Mucosa of descending colon (tissue), 3 donors: Measurements from ENCODE around the gene ILDR2. TPM values are rescaled to one million over a fixed set of nuclear protein-coding genes. Genes with fewer than 3 reads are reported as not detected.

Experiments
- ATAC-seq: fragments of 200-7000 bp; cut with Tn5 transposase; one replicate; pipeline ENCODE4 v1.9.1; 2020; ENCODE audit warnings: mild to moderate bottlenecking, moderate library complexity
- DNase-seq, 3 donors: peaks; one replicate each; pipeline ENCODE4 v3.0.0-alpha.2; 2020
- H3K36me3 ChIP-seq: fragments of 200-600 bp; one replicate; pipeline ENCODE4 v1.8.0; 2021; ENCODE audit warnings: low read depth, mild to moderate bottlenecking
- H3K4me1 ChIP-seq: fragments of 200-600 bp; one replicate; pipeline ENCODE4 v1.8.0; 2021; ENCODE audit warnings: low read depth, mild to moderate bottlenecking
- H3K4me3 ChIP-seq: fragments of 200-600 bp; one replicate; pipeline ENCODE4 v1.8.0; 2021; ENCODE audit warnings: mild to moderate bottlenecking
- H3K9me3 ChIP-seq: fragments of 200-600 bp; one replicate; pipeline ENCODE4 v1.8.0; 2021; ENCODE audit warnings: mild to moderate bottlenecking
- intact Hi-C, 2 donors: fragments of 100-400 bp; cut with DNase I in 1 of 2; cut with micrococcal nuclease in 1 of 2; formaldehyde crosslinking; loops; one replicate each; pipeline versions ENCODE4 v1.11.0 to v1.11.1; 2022; cut with DNase I, micrococcal nuclease
- total RNA-seq, 3 donors: library from RNA; stranded (reverse); fragmentation: NEBNext Ultra II Directional in 2 of 3; extraction: Animal tissue kit (Norgen Biotek cat#: 25700) in 2 of 3; gene quantifications; one replicate each; pipeline versions ENCODE4 v1.2.1 to v1.2.4, GENCODE V29; 2021 to 2023
- TF ChIP-seq, protein P1 (sequence below): fragments of 200-600 bp; IDR thresholded peaks from one replicate; pipeline ENCODE4 v1.8.0; 2022; ENCODE audit warnings: antibody characterized with exemption, mild to moderate bottlenecking
- donor health status: DM: no; HTN: no; CAD: no; lungs with moderate emphysema.
- donor health status: DM: no; HTN: no; CAD: no.
- donor health status: DM: no; HTN: yes; CAD: no.

ILDR2 gene
- total RNA-seq, 3 donors from 2014 or later: 0.46 to 7.3 (median 0.52) TPM

DNA sequence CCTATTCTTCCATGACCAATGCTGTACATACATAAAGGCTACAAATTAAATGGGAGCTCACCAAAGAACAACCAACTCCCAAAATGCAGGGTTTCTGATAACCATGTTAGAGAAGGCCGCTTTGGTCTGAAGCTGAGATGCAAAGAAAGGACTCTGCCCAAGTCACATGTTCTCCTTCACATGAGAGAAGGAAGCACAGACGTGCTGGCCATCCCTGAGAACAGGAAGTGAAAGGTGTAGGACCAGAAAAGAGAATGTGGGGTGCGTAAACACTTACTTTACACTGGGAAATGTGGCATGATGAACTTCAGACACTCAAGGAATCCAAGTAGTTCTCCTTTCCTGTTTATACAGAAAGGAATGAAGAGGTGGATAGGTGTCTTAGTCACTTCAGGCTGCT lies 67.6 kb downstream of the ILDR2 start:
- TF ChIP-seq, protein P1, sequence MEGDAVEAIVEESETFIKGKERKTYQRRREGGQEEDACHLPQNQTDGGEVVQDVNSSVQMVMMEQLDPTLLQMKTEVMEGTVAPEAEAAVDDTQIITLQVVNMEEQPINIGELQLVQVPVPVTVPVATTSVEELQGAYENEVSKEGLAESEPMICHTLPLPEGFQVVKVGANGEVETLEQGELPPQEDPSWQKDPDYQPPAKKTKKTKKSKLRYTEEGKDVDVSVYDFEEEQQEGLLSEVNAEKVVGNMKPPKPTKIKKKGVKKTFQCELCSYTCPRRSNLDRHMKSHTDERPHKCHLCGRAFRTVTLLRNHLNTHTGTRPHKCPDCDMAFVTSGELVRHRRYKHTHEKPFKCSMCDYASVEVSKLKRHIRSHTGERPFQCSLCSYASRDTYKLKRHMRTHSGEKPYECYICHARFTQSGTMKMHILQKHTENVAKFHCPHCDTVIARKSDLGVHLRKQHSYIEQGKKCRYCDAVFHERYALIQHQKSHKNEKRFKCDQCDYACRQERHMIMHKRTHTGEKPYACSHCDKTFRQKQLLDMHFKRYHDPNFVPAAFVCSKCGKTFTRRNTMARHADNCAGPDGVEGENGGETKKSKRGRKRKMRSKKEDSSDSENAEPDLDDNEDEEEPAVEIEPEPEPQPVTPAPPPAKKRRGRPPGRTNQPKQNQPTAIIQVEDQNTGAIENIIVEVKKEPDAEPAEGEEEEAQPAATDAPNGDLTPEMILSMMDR: no peak
- H3K4me1 ChIP-seq: no peaks in the 10 kb centered on the region
- no peaks in the 10 kb centered on the region for H3K9me3 ChIP-seq
- no peaks in the 10 kb centered on the region for H3K36me3 ChIP-seq
- intact Hi-C loops: no loop called here
- H3K4me3 ChIP-seq: no peak overlapping the region
- no peak for ATAC-seq
- DNase-seq: no peak

DNA sequence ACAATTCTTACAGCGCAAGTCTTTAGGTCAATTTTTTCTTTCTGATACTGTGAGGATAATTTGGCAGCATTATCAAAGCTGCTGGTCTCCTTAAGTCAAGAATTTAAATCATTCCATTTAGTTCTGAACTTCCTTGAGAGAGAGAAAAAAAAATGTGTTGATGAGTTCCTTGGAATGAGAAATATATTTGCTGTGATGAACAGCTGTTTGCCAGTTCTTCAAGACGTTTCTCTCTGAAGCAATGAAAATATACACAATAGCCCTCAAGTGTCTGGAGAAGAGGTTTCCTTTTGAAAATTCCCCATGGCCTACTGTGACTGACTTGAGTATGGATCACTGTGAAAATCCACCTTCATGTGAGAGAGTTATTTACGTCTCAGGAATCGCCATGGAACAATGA lies 68.3 kb downstream of the ILDR2 start:
- Histone ChIP-seq H3K4me1 (no peaks in the 10 kb centered on the region), H3K9me3 (no peaks in the 10 kb centered on the region), H3K36me3 (no peaks in the 10 kb centered on the region), H3K4me3 (no peak overlapping the region)
- intact Hi-C loops: no loop called here
- TF ChIP-seq, protein P1: no peak
- ATAC-seq: no peak
- no peak for DNase-seq

DNA sequence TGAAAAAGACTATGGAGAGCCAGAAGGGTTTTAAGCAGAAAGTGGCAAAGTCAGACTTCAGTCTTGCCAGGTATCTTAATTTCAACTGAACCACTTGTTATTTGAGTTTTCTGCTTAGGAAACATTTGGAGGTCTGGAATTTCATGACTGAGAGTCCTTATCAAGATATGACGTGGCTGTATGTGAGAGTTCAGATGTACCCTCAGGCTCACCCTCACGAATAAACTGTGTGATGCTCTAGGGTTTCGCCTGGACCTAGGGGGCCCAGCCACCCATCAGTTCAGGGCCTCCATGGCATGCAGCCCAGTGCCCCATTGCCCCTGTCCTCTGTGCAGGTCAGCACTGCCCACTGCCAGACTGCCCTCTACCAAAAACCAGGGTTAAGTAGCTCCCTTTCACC lies 68.7 kb downstream of the ILDR2 start:
- no peaks in the 10 kb centered on the region for H3K9me3 ChIP-seq
- no peaks in the 10 kb centered on the region for H3K4me1 ChIP-seq
- H3K36me3 ChIP-seq: no peaks in the 10 kb centered on the region
- no peak overlapping the region for H3K4me3 ChIP-seq
- no peak for DNase-seq
- TF ChIP-seq, protein P1: no peak
- intact Hi-C loops: no loop called here
- no peak for ATAC-seq

DNA sequence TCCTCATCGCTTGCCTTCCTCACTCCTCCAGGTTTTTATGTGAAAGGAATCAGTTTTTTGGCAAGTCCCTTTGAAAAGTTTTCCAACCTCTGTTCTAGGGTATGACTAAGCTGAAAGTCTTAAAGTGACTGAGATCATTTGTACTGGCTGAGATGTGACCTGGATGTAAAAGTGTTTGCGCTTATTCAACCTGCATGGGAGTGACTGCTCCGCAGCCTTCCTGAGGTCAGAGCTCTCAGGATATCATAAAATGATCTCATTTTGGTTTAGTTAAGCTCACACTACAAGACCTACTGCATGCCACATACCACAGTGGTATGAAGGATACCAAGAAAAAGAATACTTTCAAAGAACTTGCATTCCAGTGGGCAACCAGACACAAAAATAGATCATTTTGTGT lies 69.4 kb downstream of the ILDR2 start:
- H3K4me1 ChIP-seq: no peaks in the 10 kb centered on the region
- H3K4me3 ChIP-seq: no peak overlapping the region
- H3K9me3 ChIP-seq: no peaks in the 10 kb centered on the region
- H3K36me3 ChIP-seq: no peaks in the 10 kb centered on the region
- DNase-seq (no peak), ATAC-seq (no peak)
- intact Hi-C loops: no loop called here
- TF ChIP-seq, protein P1: no peak

DNA sequence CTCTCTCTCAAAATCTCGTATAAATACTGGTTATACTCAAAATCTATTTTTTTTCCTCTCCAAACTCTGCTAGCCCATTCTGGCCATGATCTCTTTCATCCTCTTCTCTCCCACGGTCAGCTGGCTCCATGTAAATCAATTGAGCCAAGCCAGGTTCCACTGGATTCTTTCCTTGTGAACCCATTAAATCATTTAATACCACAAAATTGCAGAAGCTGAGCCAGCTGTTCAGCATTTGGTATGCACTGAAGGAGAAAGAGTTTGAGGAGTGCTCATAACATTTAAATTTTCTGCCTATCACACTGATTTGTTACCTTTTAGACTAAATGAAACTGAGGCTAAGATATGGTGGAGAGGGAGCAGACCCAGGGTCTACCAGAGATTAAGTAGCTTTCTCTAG lies 70.2 kb downstream of the ILDR2 start:
- ATAC-seq: no peak
- DNase-seq: no peak
- TF ChIP-seq, protein P1: no peak
- intact Hi-C loops: no loop called here
- Histone ChIP-seq H3K9me3 (no peaks in the 10 kb centered on the region), H3K4me1 (no peaks in the 10 kb centered on the region), H3K4me3 (no peak overlapping the region), H3K36me3 (no peaks in the 10 kb centered on the region)

DNA sequence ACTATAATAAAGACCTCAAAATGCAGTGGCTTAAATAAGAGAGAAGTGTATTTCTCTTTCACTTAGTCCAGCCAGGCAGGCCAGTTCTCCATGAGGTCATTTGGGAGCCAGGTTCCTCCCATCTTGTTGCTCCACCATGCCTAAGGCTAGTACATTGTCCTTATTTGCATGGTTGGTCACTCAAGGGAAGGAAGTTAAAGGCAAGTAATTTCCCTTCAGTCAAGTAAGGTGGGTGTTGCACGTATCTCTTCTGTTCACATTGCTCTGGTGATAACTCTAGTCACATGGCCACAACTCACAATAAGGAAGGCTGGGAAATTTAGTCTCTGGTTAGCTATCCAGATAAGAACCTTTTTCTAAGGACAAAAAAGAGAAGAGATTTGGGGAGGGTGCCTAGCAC lies 72.1 kb downstream of the ILDR2 start:
- Histone ChIP-seq H3K4me3 (no peak overlapping the region), H3K36me3 (no peaks in the 10 kb centered on the region), H3K9me3 (no peaks in the 10 kb centered on the region), H3K4me1 (no peaks in the 10 kb centered on the region)
- TF ChIP-seq, protein P1: no peak
- ATAC-seq: peak; percentile 38
- intact Hi-C loops: no loop called here
- DNase-seq: no peak
